Stimulated activated naive B cell treated with anti-CD40 and anti-IgM and Interleukin-4, amounts not matched to agents 10 μg/mL and 1 μg/mL and 100 μg/mL, for 72 hours (primary cell): ENCODE results near the gene KCNQ1.

Experiments used
- ATAC-seq, 2 donors: fragments of 150-1000 bp; cut with Tn5 transposase; replicated peaks; 2 replicates each; pipeline ENCODE4 v1.10.0; 2021; ENCODE audit warnings: moderate library complexity in 1 of 2
- DNase-seq: peaks from one replicate; pipeline ENCODE4 v3.0.0; 2021
- H3K27ac Mint-ChIP-seq: one replicate; pipeline ENCODE4 v1.8.0; 2022; ENCODE audit warnings: mild to moderate bottlenecking, mixed read lengths
- H3K27me3 Mint-ChIP-seq, 2 donors: one replicate each; pipeline ENCODE4 v1.8.0; 2022; ENCODE audit warnings: mixed read lengths in 2 of 2
- H3K36me3 Mint-ChIP-seq, 2 donors: one replicate each; pipeline ENCODE4 v1.8.0; 2022; ENCODE audit warnings: mixed read lengths in 2 of 2, mild to moderate bottlenecking in 1 of 2
- H3K4me1 Mint-ChIP-seq, 2 donors: one replicate each; pipeline ENCODE4 v1.8.0; 2022; ENCODE audit warnings: mixed read lengths in 2 of 2, mild to moderate bottlenecking in 1 of 2
- H3K4me3 Mint-ChIP-seq, 2 donors: one replicate each; pipeline ENCODE4 v1.8.0; 2022; ENCODE audit warnings: mild to moderate bottlenecking in 2 of 2, mixed read lengths in 2 of 2, moderate library complexity in 1 of 2
- H3K9me3 Mint-ChIP-seq, 2 donors: one replicate each; pipeline ENCODE4 v1.8.0; 2022; ENCODE audit warnings: mixed read lengths in 2 of 2, mild to moderate bottlenecking in 1 of 2

KCNQ1 gene

GRCh38 chr11:2580571-2581001 is 135.8 kb downstream of the KCNQ1 start:
- DNase-seq (no peak), ATAC-seq (no peak)
- H3K27ac Mint-ChIP-seq: no peak overlapping the region
- H3K27me3 Mint-ChIP-seq: no peaks in the 10 kb centered on the region
- peaks cover 0 to 3% of the 10 kb centered on the region in 2 donors for H3K36me3 Mint-ChIP-seq
- no peak overlapping the region for H3K4me3 Mint-ChIP-seq
- H3K4me1 Mint-ChIP-seq: no peaks in the 10 kb centered on the region
- no peaks in the 10 kb centered on the region for H3K9me3 Mint-ChIP-seq

GRCh38 chr11:2581151-2581930 is 136.5 kb downstream of the KCNQ1 start:
- DNase-seq: no peak
- Mint-ChIP-seq H3K27me3 (no peaks in the 10 kb centered on the region), H3K4me1 (no peaks in the 10 kb centered on the region), H3K9me3 (no peaks in the 10 kb centered on the region), H3K27ac (no peak overlapping the region), H3K36me3 (peaks cover 0 to 3% of the 10 kb centered on the region in 2 donors), H3K4me3 (no peak overlapping the region)
- no peak for ATAC-seq

GRCh38 chr11:2581931-2582350 is 137.1 kb downstream of the KCNQ1 start:
- Mint-ChIP-seq H3K4me1 (no peaks in the 10 kb centered on the region), H3K4me3 (no peak overlapping the region), H3K9me3 (no peaks in the 10 kb centered on the region), H3K27ac (no peak overlapping the region), H3K36me3 (peaks cover 0 to 3% of the 10 kb centered on the region in 2 donors), H3K27me3 (no peaks in the 10 kb centered on the region)
- no peak for ATAC-seq
- no peak for DNase-seq

GRCh38 chr11:2582351-2582945 is 137.6 kb downstream of the KCNQ1 start:
- Mint-ChIP-seq H3K27me3 (no peaks in the 10 kb centered on the region), H3K4me3 (no peak overlapping the region), H3K9me3 (no peaks in the 10 kb centered on the region), H3K4me1 (no peaks in the 10 kb centered on the region), H3K27ac (no peak overlapping the region), H3K36me3 (peaks cover 0 to 3% of the 10 kb centered on the region in 2 donors)
- DNase-seq (no peak), ATAC-seq (no peak)

- no peak for DNase-seq
- no peaks in the 10 kb centered on the region for H3K27me3 Mint-ChIP-seq
- no peak overlapping the region for H3K27ac Mint-ChIP-seq
- H3K36me3 Mint-ChIP-seq: peaks cover 0 to 3% of the 10 kb centered on the region in 2 donors
- no peaks in the 10 kb centered on the region for H3K4me1 Mint-ChIP-seq
- no peak for ATAC-seq
- H3K4me3 Mint-ChIP-seq: no peak overlapping the region
- no peaks in the 10 kb centered on the region for H3K9me3 Mint-ChIP-seq
Observed at GRCh38 chr11:2582946-2583604, 138.3 kb downstream of the KCNQ1 start.

- Mint-ChIP-seq H3K4me3 (no peak overlapping the region), H3K27ac (no peak overlapping the region), H3K27me3 (no peaks in the 10 kb centered on the region), H3K4me1 (no peaks in the 10 kb centered on the region), H3K36me3 (peaks cover 0 to 3% of the 10 kb centered on the region in 2 donors), H3K9me3 (no peaks in the 10 kb centered on the region)
- DNase-seq (no peak), ATAC-seq (no peak)
Observed at GRCh38 chr11:2583605-2583958, 138.8 kb downstream of the KCNQ1 start.

- no peaks in the 10 kb centered on the region for H3K27me3 Mint-ChIP-seq
- no peak overlapping the region for H3K4me3 Mint-ChIP-seq
- no peaks in the 10 kb centered on the region for H3K36me3 Mint-ChIP-seq
- DNase-seq (no peak), ATAC-seq (no peak)
- H3K9me3 Mint-ChIP-seq: no peaks in the 10 kb centered on the region
- H3K27ac Mint-ChIP-seq: no peak overlapping the region
- no peaks in the 10 kb centered on the region for H3K4me1 Mint-ChIP-seq
Observed at GRCh38 chr11:2584434-2584811, 139.6 kb downstream of the KCNQ1 start.

GRCh38 chr11:2584812-2585565 is 140.2 kb downstream of the KCNQ1 start:
- ATAC-seq: no peak
- DNase-seq: peak; percentile 0
- Mint-ChIP-seq H3K27ac (no peak overlapping the region), H3K4me1 (no peaks in the 10 kb centered on the region), H3K9me3 (no peaks in the 10 kb centered on the region), H3K36me3 (peaks cover 0 to 2% of the 10 kb centered on the region in 2 donors), H3K4me3 (no peak overlapping the region), H3K27me3 (no peaks in the 10 kb centered on the region)

GRCh38 chr11:2585566-2586086 is 140.8 kb downstream of the KCNQ1 start:
- H3K36me3 Mint-ChIP-seq: peaks cover 0 to 8% of the 10 kb centered on the region in 2 donors
- ATAC-seq (no peak), DNase-seq (peak; percentile 0)
- H3K4me3 Mint-ChIP-seq: no peak overlapping the region
- H3K4me1 Mint-ChIP-seq: no peaks in the 10 kb centered on the region
- no peaks in the 10 kb centered on the region for H3K9me3 Mint-ChIP-seq
- H3K27ac Mint-ChIP-seq: no peak overlapping the region
- H3K27me3 Mint-ChIP-seq: no peaks in the 10 kb centered on the region

GRCh38 chr11:2586087-2586792 is 141.4 kb downstream of the KCNQ1 start:
- peaks cover 2 to 13% of the 10 kb centered on the region in 2 donors for H3K36me3 Mint-ChIP-seq
- no peaks in the 10 kb centered on the region for H3K9me3 Mint-ChIP-seq
- ATAC-seq (no peak), DNase-seq (no peak)
- no peaks in the 10 kb centered on the region for H3K27me3 Mint-ChIP-seq
- no peaks in the 10 kb centered on the region for H3K4me1 Mint-ChIP-seq
- H3K4me3 Mint-ChIP-seq: no peak overlapping the region
- no peak overlapping the region for H3K27ac Mint-ChIP-seq

- Mint-ChIP-seq H3K4me3 (no peak overlapping the region), H3K9me3 (no peaks in the 10 kb centered on the region), H3K36me3 (peaks cover 2 to 13% of the 10 kb centered on the region in 2 donors), H3K27me3 (no peaks in the 10 kb centered on the region), H3K4me1 (no peaks in the 10 kb centered on the region), H3K27ac (no peak overlapping the region)
- ATAC-seq (no peak), DNase-seq (no peak)
Observed at GRCh38 chr11:2586793-2587131, 142.0 kb downstream of the KCNQ1 start.

GRCh38 chr11:2587132-2587930 is 142.5 kb downstream of the KCNQ1 start:
- Mint-ChIP-seq H3K36me3 (peaks cover 2 to 13% of the 10 kb centered on the region in 2 donors), H3K9me3 (no peaks in the 10 kb centered on the region), H3K4me1 (no peaks in the 10 kb centered on the region), H3K27me3 (no peaks in the 10 kb centered on the region), H3K4me3 (no peak overlapping the region), H3K27ac (no peak overlapping the region)
- no peak for ATAC-seq
- DNase-seq: peak; percentile 0

GRCh38 chr11:2587976-2588748 is 143.4 kb downstream of the KCNQ1 start:
- no peaks in the 10 kb centered on the region for H3K27me3 Mint-ChIP-seq
- H3K4me1 Mint-ChIP-seq: no peaks in the 10 kb centered on the region
- no peak for ATAC-seq
- H3K4me3 Mint-ChIP-seq: no peak overlapping the region
- DNase-seq: no peak
- H3K27ac Mint-ChIP-seq: no peak overlapping the region
- H3K36me3 Mint-ChIP-seq: peaks cover 2 to 16% of the 10 kb centered on the region in 2 donors
- no peaks in the 10 kb centered on the region for H3K9me3 Mint-ChIP-seq
